ENCODE measurements around the gene MAPK8.

DNA sequence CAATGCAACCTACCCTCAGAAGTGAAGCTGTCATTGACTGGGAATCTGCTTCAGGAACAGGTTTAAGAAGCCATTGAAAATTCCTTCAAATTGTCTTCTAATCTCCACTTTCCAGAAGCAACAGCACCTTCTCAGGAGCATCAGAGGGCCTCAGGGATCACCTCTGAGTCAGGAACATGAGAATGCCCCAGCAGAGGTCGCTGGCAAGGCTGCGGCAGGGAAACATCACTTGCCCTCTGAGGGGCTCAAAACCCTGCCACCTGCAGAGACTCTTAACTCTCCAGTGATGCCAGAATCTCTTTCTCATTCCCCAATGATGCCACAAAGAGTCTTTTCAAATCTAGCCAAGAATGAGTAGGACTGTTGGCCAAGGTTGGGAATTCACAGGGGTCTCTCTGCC, 5.9 kb upstream of the MAPK8 start:
- TF ChIP-seq POLR2A (IDR thresholded peaks at IDR 0.05): no peak
- no peak for TF ChIP-seq CTCF (IDR thresholded peaks at IDR 0.05)
